ENCODE data around the gene XRN1. TPM values are rescaled to one million over a fixed set of nuclear protein-coding genes. Genes with fewer than 3 reads are reported as not detected.
"Not testable (repeated sequence)": the region's sequence is repeated elsewhere in the genome, so short reads cannot be mapped to it uniquely, and the experiment has no call there.

Gene XRN1
- total RNA-seq, 2 experiments from 2014 or later: 85.7 to 97.6 TPM

DNA sequence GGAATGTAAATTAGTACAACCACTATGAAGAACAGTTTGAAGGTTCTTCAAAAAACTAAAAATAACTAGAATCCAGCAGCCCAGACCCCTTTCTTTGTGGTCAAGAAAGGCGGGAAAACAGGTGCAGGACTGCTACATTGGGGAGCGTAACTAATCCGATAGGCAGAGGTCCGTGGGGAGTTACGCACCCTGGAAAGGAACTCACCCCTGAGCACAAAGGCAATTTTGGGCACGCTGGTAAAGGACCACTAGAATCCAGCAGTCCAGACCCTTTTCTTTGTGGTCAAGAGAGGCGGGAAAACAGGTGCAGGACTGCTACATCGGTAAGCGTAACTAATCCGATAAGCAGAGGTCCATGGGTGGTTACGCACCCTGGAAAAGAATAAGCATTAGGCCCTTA is 9.7 kb downstream of the XRN1 start:
- H3K4me1 ChIP-seq (ENCODE audit: insufficient read depth, low read length): peaks cover 15% of the 10 kb centered on the region
- H3K4me3 ChIP-seq (ENCODE audit: low read length); H3K4me3 Mint-ChIP-seq; H3K27me3 Mint-ChIP-seq; H3K36me3 ChIP-seq (ENCODE audit: insufficient read depth, low read length); H3K27ac ChIP-seq (ENCODE audit: low read depth in 1 of 2, low read length in 2 of 2); H3K9me3 Mint-ChIP-seq; H3K27me3 ChIP-seq (ENCODE audit: control insufficient read depth in 1 of 2, insufficient read depth in 2 of 2, low read length in 2 of 2); H3K9me3 ChIP-seq (ENCODE audit: control insufficient read depth in 1 of 2, insufficient read depth in 1 of 2, low read length in 2 of 2); ATAC-seq (ENCODE audit: poor library complexity); H3K27ac Mint-ChIP-seq; intact Hi-C loops (cut with DNase I, micrococcal nuclease); DNase-seq; CTCF ChIA-PET: not testable (repeated sequence)
- peaks cover 54% of the 10 kb centered on the region for H3K4me1 Mint-ChIP-seq (ENCODE audit: low read depth)
- POLR2A ChIA-PET: interaction anchor here (0.9 to 1.3 kb wide), 2 partner anchors 9 to 10 kb away, joined by 3 to 4 read pairs; no protein-coding TSS in a partner anchor
- H3K36me3 Mint-ChIP-seq (ENCODE audit: low read depth): peaks cover 14% of the 10 kb centered on the region

DNA sequence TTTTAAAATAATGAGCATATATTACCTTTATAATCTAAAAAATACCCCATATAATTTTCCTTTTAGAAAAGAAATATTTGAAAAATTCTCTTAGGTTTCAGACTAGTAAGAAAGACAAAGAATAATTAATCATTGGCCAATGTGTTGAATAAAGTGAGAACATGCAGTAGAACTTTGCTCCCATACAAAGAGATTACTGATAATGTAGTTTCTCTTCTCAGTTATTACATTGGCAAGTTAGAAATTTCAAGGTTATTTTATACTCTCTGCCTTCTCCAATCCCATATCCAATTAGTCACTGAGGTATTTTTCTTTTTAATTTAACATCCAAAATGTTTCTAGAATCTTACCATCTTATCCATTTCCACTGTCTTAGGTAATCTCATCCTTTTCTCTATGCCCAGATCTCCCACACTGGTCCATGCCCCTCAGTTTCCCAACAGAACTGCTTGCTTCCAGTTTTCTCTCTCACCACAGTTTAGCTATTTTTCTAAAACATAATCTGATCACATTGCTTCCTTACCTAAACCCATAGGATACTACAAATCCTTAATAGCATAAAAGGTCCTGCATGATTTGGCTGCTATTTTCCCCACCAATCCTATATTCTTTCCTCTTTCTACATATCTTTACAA is 10.8 kb downstream of the XRN1 start:
- Histone ChIP-seq H3K36me3 (ENCODE audit: insufficient read depth, low read length) (peaks cover 12% of the 10 kb centered on the region), H3K9me3 (ENCODE audit: control insufficient read depth in 1 of 2, insufficient read depth in 1 of 2, low read length in 2 of 2) (peaks cover 0 to 4% of the 10 kb centered on the region in 2 experiments), H3K4me3 (ENCODE audit: low read length) (no peak overlapping the region), H3K27me3 (ENCODE audit: control insufficient read depth in 1 of 2, insufficient read depth in 2 of 2, low read length in 2 of 2) (no peaks in the 10 kb centered on the region), H3K4me1 (ENCODE audit: insufficient read depth, low read length) (peaks cover 13% of the 10 kb centered on the region), H3K27ac (ENCODE audit: low read depth in 1 of 2, low read length in 2 of 2) (no peak overlapping the region)
- intact Hi-C loops (cut with DNase I, micrococcal nuclease): no loop called here
- ATAC-seq (ENCODE audit: poor library complexity) (no peak), DNase-seq (no peak)
- peaks cover 52% of the 10 kb centered on the region for H3K4me1 Mint-ChIP-seq (ENCODE audit: low read depth)
- POLR2A ChIA-PET: interaction anchor here (0.9 to 1.3 kb wide), 2 partner anchors 9 to 10 kb away, joined by 3 to 4 read pairs; no protein-coding TSS in a partner anchor
- H3K27ac Mint-ChIP-seq: no peak overlapping the region
- CTCF ChIA-PET: no interaction called here
- H3K36me3 Mint-ChIP-seq (ENCODE audit: low read depth): peaks cover 24% of the 10 kb centered on the region
- no peaks in the 10 kb centered on the region for H3K9me3 Mint-ChIP-seq
- no peak for TF ChIP-seq CTCF (IDR thresholded peaks at IDR 0.05)
- H3K27me3 Mint-ChIP-seq: no peaks in the 10 kb centered on the region
- H3K4me3 Mint-ChIP-seq: no peak overlapping the region

GRCh38 chr3:142434503-142434902 is 13.3 kb downstream of the XRN1 start:
- Histone ChIP-seq H3K4me1 (ENCODE audit: insufficient read depth, low read length) (peaks cover 4% of the 10 kb centered on the region), H3K27ac (ENCODE audit: low read depth in 1 of 2, low read length in 2 of 2) (no peak overlapping the region), H3K27me3 (ENCODE audit: control insufficient read depth in 1 of 2, insufficient read depth in 2 of 2, low read length in 2 of 2) (no peaks in the 10 kb centered on the region), H3K4me3 (ENCODE audit: low read length) (no peak overlapping the region), H3K36me3 (ENCODE audit: insufficient read depth, low read length) (peaks cover 33% of the 10 kb centered on the region), H3K9me3 (ENCODE audit: control insufficient read depth in 1 of 2, insufficient read depth in 1 of 2, low read length in 2 of 2) (peaks cover 0 to 4% of the 10 kb centered on the region in 2 experiments)
- CTCF ChIA-PET: no interaction called here
- POLR2A ChIA-PET: no interaction called here
- intact Hi-C loops (cut with DNase I, micrococcal nuclease): no loop called here
- Mint-ChIP-seq H3K27me3 (no peaks in the 10 kb centered on the region), H3K4me1 (ENCODE audit: low read depth) (peaks cover 40% of the 10 kb centered on the region), H3K36me3 (ENCODE audit: low read depth) (peaks cover 41% of the 10 kb centered on the region), H3K27ac (no peak overlapping the region), H3K9me3 (no peaks in the 10 kb centered on the region), H3K4me3 (no peak overlapping the region)
- DNase-seq (no peak), ATAC-seq (ENCODE audit: poor library complexity) (no peak)
- TF ChIP-seq CTCF (IDR thresholded peaks at IDR 0.05): no peak

DNA sequence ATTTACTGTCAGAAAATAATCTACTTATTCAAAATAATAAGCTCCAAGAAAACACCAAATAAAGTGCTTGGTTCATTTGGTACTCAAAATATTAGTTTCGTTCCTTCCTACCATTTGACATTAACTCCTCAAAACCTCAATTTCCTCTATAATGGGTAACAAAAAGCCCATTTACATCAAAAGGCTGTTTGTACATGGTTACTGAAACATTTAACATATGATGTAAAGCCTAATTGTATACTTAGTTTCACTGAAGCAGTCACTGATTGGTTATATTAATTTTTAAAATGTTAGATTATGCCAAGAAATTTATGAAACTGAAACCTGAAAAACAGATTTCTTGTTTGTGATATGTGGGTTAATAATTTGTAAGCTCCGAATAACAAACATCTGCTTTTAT is 14.7 kb downstream of the XRN1 start:
- Histone ChIP-seq H3K36me3 (ENCODE audit: insufficient read depth, low read length) (peaks cover 42% of the 10 kb centered on the region), H3K4me3 (ENCODE audit: low read length) (no peak overlapping the region)

More for the DNA sequence above, 14.7 kb downstream of the XRN1 start:
- Mint-ChIP-seq H3K27me3 (no peaks in the 10 kb centered on the region), H3K4me1 (ENCODE audit: low read depth) (peaks cover 33% of the 10 kb centered on the region), H3K36me3 (ENCODE audit: low read depth) (peaks cover 54% of the 10 kb centered on the region), H3K4me3 (no peak overlapping the region), H3K27ac (no peak overlapping the region), H3K9me3 (no peaks in the 10 kb centered on the region)
- no peak for TF ChIP-seq CTCF (IDR thresholded peaks at IDR 0.05)
- Histone ChIP-seq H3K4me1 (ENCODE audit: insufficient read depth, low read length) (peaks cover 2% of the 10 kb centered on the region), H3K9me3 (ENCODE audit: control insufficient read depth in 1 of 2, insufficient read depth in 1 of 2, low read length in 2 of 2) (peaks cover 0 to 4% of the 10 kb centered on the region in 2 experiments), H3K27me3 (ENCODE audit: control insufficient read depth in 1 of 2, insufficient read depth in 2 of 2, low read length in 2 of 2) (no peaks in the 10 kb centered on the region), H3K27ac (ENCODE audit: low read depth in 1 of 2, low read length in 2 of 2) (no peak overlapping the region)
- no peak for DNase-seq
- ChIA-PET POLR2A (no interaction called here), CTCF (interaction anchor here (1.1 kb wide), 1 partner anchor 16 kb away, joined by 4 read pairs; no protein-coding TSS in a partner anchor)
- intact Hi-C loops (cut with DNase I, micrococcal nuclease): no loop called here
- no peak for ATAC-seq (ENCODE audit: poor library complexity)
